ENCODE measurements around the gene SEMA6D. TPM values are rescaled to one million over a fixed set of nuclear protein-coding genes. Genes with fewer than 3 reads are reported as not detected.

The SEMA6D gene
- total RNA-seq, 1 donor, result 3.0 TPM

DNA sequence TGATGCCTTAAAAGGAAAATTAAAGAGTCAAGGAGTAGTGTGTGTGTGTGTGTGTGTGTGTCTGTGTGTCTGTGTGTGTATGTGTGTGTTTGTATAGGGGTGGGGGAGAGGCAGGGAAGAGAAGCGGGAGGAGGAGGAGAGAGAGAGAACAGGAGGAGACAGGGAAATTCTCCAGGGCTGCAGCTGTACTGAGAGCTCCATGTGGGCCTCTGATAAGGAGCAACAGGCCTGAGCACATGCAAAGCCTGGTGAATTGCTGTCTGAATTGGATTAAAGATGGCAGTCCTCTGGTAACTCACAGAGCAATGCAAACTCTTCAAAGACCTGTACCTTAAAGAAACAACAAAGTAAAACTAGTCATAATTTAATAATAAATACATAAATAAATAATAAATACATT, 70.6 kb downstream of the SEMA6D start:
- no peak overlapping the region for H3K4me3 ChIP-seq (ENCODE audit: low read depth, low read length)
- TF ChIP-seq, protein P1, sequence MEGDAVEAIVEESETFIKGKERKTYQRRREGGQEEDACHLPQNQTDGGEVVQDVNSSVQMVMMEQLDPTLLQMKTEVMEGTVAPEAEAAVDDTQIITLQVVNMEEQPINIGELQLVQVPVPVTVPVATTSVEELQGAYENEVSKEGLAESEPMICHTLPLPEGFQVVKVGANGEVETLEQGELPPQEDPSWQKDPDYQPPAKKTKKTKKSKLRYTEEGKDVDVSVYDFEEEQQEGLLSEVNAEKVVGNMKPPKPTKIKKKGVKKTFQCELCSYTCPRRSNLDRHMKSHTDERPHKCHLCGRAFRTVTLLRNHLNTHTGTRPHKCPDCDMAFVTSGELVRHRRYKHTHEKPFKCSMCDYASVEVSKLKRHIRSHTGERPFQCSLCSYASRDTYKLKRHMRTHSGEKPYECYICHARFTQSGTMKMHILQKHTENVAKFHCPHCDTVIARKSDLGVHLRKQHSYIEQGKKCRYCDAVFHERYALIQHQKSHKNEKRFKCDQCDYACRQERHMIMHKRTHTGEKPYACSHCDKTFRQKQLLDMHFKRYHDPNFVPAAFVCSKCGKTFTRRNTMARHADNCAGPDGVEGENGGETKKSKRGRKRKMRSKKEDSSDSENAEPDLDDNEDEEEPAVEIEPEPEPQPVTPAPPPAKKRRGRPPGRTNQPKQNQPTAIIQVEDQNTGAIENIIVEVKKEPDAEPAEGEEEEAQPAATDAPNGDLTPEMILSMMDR (IDR thresholded peaks at IDR 0.05; ENCODE audit: insufficient read depth, low read depth, low read length), result no peak
- DNase-seq (ENCODE audit: low read depth), result peak; percentile 17

DNA sequence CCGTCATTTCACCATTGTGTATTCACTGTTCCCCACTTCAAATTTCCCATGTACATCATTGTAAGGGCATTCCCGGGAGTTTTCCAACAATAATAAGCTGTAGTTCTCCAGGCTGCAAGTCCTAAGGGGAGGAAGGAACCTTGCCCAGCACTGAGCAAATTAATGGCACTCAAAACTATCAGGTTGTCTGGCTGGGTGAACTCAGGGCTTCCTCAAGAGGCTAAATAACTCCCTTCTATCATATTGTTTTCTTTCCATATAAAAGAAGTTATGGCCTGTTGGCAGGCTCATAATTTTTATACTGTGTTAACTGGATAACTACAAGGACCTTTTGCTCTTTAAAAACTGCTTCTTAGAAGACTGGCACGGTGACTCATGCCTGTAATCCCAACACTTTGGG, 71.4 kb downstream of the SEMA6D start:
- TF ChIP-seq, protein P1 (IDR thresholded peaks at IDR 0.05; ENCODE audit: insufficient read depth, low read depth, low read length), result no peak
- peak; percentile 43 for DNase-seq (ENCODE audit: low read depth)
- no peak overlapping the region for H3K4me3 ChIP-seq (ENCODE audit: low read depth, low read length)

DNA sequence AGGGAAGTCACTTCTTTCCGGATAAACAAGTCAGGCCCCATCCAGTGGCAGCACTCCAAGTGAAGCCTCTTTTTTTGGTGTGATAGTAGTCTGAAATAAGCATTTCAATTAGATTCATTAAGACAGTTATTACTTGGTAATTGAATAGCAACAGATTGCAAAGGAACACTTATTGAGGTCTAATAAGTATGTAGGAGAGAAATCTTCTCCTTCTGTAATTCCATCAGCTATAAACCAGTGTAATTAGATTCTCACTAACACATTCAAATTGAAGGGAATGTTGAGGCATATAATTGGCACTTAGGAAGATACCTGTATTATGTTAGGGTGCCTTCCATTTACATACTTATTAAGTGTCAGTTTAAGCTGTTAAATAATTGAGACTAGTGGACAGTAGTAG, 73.9 kb downstream of the SEMA6D start:
- no peak overlapping the region for H3K4me3 ChIP-seq (ENCODE audit: low read depth, low read length)
- TF ChIP-seq, protein P1 (IDR thresholded peaks at IDR 0.05; ENCODE audit: insufficient read depth, low read depth, low read length), result no peak
- DNase-seq (ENCODE audit: low read depth), result no peak

DNA sequence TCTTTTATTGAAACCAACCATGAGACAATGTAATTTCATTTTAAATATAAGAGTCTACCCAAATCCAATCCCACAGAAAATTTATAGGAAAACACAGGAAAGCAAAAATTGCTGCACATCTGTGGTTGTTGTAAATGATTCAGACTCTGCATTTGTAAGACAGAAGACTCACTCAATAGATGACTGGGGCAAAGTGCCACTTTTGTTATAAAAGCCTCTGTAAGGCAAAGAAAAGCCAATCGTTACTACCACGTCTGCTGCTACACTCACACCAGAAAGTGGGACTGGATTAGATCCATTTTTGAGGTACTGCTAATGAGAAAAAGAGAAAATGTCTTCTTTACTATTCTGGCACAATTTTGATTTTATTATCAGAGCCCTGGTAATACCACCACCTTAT, 74.9 kb downstream of the SEMA6D start:
- TF ChIP-seq, protein P1 (IDR thresholded peaks at IDR 0.05; ENCODE audit: insufficient read depth, low read depth, low read length), result no peak
- no peak overlapping the region for H3K4me3 ChIP-seq (ENCODE audit: low read depth, low read length)
- DNase-seq (ENCODE audit: low read depth), result no peak

DNA sequence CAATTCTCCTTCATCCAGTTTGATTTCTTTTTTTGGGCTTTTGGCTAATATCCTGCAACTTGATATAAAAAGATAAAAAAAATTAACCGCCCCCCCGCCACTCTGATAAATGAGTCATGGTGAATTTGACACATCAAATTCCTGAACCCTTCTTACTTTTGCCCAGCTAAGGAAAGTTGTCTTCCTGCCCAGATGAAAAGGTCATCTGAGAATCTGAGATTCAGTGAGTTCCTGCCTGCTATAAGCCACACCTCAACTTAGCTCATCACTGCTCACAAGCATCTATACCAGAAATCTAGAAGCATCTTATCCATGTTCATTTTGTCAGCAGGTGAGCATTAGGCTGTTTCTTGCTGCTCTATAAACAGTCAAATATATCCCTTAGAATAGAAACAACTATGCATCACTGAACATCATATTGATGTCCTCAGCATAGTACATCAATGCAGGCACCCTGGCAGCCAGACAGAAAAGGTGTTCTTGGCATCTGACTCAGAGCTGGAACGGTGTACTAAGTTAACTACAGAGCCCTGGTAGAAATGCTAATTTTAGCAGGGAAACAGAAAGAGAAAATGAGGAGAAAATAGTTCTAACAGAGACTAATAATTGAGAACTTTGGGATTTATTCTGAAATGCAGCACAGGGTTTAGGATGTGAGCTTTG, 77.1 kb downstream of the SEMA6D start:
- H3K4me3 ChIP-seq (ENCODE audit: low read depth, low read length), result no peak overlapping the region
- TF ChIP-seq, protein P1 (IDR thresholded peaks at IDR 0.05; ENCODE audit: insufficient read depth, low read depth, low read length), result no peak
- DNase-seq (ENCODE audit: low read depth), result no peak

DNA sequence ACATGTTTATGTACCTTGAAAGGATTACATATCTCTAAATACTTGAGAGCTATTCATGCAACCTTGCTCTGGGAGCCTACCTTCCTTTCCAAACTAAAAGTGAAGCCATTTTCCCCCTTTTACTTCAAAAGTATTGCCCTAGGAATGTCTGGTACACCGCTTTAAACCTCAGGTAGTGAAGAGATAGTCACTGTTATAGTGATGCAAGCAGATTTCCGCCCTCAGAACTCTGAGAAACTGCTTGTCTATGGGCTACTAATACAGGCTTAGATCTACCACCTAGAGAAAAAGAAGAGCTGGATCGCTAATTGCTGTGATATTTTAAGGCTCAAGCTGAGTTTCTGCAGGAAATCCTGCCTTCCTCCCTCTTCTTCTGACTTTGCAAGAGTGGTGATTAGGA, 78.6 kb downstream of the SEMA6D start:
- TF ChIP-seq, protein P1 (IDR thresholded peaks at IDR 0.05; ENCODE audit: insufficient read depth, low read depth, low read length), result no peak
- no peak overlapping the region for H3K4me3 ChIP-seq (ENCODE audit: low read depth, low read length)
- DNase-seq (ENCODE audit: low read depth), result no peak

DNA sequence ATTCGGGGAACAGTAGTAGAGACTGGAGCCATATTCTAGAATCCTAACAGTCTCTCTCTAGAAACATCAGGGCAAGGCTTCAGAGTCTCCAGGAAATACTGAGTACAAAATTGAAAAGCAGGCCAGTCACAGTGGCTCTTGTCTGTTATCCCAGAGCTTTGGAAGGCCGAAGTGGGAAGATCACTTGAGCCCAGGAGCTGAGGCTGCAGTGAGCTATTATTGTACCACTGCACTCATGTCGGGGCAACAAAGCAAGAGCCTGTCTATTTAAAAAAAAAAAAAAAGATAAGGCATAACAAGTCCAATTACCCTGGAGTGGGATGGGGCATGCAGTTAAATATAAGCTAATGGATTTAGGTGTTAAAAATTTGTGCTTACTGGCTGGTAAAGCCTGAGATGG, 79.0 kb downstream of the SEMA6D start:
- no peak overlapping the region for H3K4me3 ChIP-seq (ENCODE audit: low read depth, low read length)
- TF ChIP-seq, protein P1 (IDR thresholded peaks at IDR 0.05; ENCODE audit: insufficient read depth, low read depth, low read length), result no peak
- no peak for DNase-seq (ENCODE audit: low read depth)

Data from fibroblast of villous mesenchyme (primary cell).